Keratinocyte (primary cell): ENCODE measurements around the gene ALLC.

ENCODE experiments used
- EZH2 ChIP-seq: IDR thresholded peaks from one replicate; pipeline ENCODE4 v1.6.1; 2012; ENCODE audit warnings: inconsistent platforms, mild to moderate bottlenecking, low read length, moderate library complexity
- TF ChIP-seq, protein P1 (sequence below), 3 experiments: IDR thresholded peaks in 1 of 3; conservative IDR thresholded peaks in 1 of 3; optimal IDR thresholded peaks in 1 of 3; 2 replicates in 2 of 3; 3 replicates in 1 of 3; pipeline versions ENCODE3 to v1.5.1; 2011; ENCODE audit warnings: low read length in 3 of 3, mild to moderate bottlenecking in 3 of 3, moderate library complexity in 2 of 3, control low read depth in 1 of 3, inconsistent platforms in 1 of 3; ENCODE audit not compliant: insufficient read depth in 2 of 3; ENCODE audit errors: extremely low read depth in 1 of 3

- TF ChIP-seq, protein P1, sequence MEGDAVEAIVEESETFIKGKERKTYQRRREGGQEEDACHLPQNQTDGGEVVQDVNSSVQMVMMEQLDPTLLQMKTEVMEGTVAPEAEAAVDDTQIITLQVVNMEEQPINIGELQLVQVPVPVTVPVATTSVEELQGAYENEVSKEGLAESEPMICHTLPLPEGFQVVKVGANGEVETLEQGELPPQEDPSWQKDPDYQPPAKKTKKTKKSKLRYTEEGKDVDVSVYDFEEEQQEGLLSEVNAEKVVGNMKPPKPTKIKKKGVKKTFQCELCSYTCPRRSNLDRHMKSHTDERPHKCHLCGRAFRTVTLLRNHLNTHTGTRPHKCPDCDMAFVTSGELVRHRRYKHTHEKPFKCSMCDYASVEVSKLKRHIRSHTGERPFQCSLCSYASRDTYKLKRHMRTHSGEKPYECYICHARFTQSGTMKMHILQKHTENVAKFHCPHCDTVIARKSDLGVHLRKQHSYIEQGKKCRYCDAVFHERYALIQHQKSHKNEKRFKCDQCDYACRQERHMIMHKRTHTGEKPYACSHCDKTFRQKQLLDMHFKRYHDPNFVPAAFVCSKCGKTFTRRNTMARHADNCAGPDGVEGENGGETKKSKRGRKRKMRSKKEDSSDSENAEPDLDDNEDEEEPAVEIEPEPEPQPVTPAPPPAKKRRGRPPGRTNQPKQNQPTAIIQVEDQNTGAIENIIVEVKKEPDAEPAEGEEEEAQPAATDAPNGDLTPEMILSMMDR (optimal IDR thresholded peaks at IDR 0.05 in 1 of 3, IDR thresholded peaks at IDR 0.05 in 1 of 3, conservative IDR thresholded peaks at IDR 0.05 in 1 of 3; ENCODE audit: extremely low read depth in 1 of 3, insufficient read depth in 2 of 3, low read length in 3 of 3) = no peak
- no peak for TF ChIP-seq EZH2
Observed at GRCh38 chr2:3704692-3705091, 46.7 kb downstream of the ALLC start.
